Smooth muscle cell (in vitro differentiated cells): ENCODE results near the gene DAPP1. TPM values are rescaled to one million over a fixed set of nuclear protein-coding genes. Genes with fewer than 3 reads are reported as not detected.

Experiments used
- DNase-seq: peaks from one replicate; lab custom pipeline; 2025; ENCODE audit not compliant: unreplicated experiment; lab: John Stamatoyannopoulos, UW
- H2AFZ ChIP-seq: fragments of 200-600 bp; sonication (generic); 2 replicates; pipeline ENCODE4 v1.6.0; 2016; ENCODE audit warnings: antibody characterized with exemption, low read depth, mild to moderate bottlenecking
- H3F3A ChIP-seq: fragments of 200-600 bp; sonication (generic); 2 replicates; pipeline ENCODE4 v1.6.0; 2017; ENCODE audit warnings: antibody characterized with exemption, low read depth
- H3K27ac ChIP-seq: fragments of 200-600 bp; sonication (generic); 2 replicates; pipeline ENCODE4 v1.5.1; 2016; ENCODE audit warnings: low read depth, mild to moderate bottlenecking
- H3K27me3 ChIP-seq: fragments of 200-600 bp; sonication (generic); 2 replicates; pipeline ENCODE4 v1.6.1; 2016; ENCODE audit warnings: low read depth, mild to moderate bottlenecking
- H3K36me3 ChIP-seq: fragments of 200-600 bp; sonication (generic); 2 replicates; pipeline ENCODE4 v1.5.1; 2016; ENCODE audit warnings: low read depth
- H3K4me1 ChIP-seq: fragments of 200-600 bp; sonication (generic); 2 replicates; pipeline ENCODE4 v1.5.1; 2016; ENCODE audit warnings: low read depth
- H3K4me2 ChIP-seq: fragments of 200-600 bp; sonication (generic); 2 replicates; pipeline ENCODE4 v1.6.0; 2016; ENCODE audit warnings: mild to moderate bottlenecking
- H3K4me3 ChIP-seq: fragments of 200-600 bp; sonication (generic); 2 replicates; pipeline ENCODE4 v1.5.1; 2016; ENCODE audit warnings: mild to moderate bottlenecking
- H3K79me2 ChIP-seq: fragments of 200-600 bp; sonication (generic); 2 replicates; pipeline ENCODE4 v1.6.0; 2016; ENCODE audit warnings: low read depth, mild to moderate bottlenecking
- H3K9ac ChIP-seq: fragments of 200-600 bp; sonication (generic); 2 replicates; pipeline ENCODE4 v1.6.0; 2016; ENCODE audit warnings: low read depth
- H3K9me3 ChIP-seq: fragments of 200-600 bp; sonication (generic); replicated peaks from 2 replicates; pipeline ENCODE4 v1.5.1; 2016; ENCODE audit warnings: low read depth
- H4K20me1 ChIP-seq: fragments of 200-600 bp; sonication (generic); 2 replicates; pipeline ENCODE4 v1.6.0; 2016; ENCODE audit warnings: low read depth
- WGBS: methylation state at CpG from one replicate; pipeline ENCODE4 v1.1.7; 2016; ENCODE audit warnings: low lambda C conversion rate; 5-methylcytosine and 5-hydroxymethylcytosine counted together
- polyA plus RNA-seq: library from polyadenylated mRNA; unstranded; fragments of >200 nt; fragmentation: Nextera tagmentation; extraction: Ambion mirVana; gene quantifications from 2 replicates; pipeline ENCODE4 v1.2.1, GENCODE V29; 2016
- total RNA-seq: library from RNA; depleted of rRNA; stranded (reverse); fragments of >200 nt; gene quantifications from 2 replicates; pipeline ENCODE4 v1.2.3, GENCODE V29; 2014
- TF ChIP-seq, protein P1 (sequence below): fragments of 200-600 bp; sonication (generic); IDR thresholded peaks from 2 replicates; pipeline ENCODE4 v1.5.1; 2017; ENCODE audit warnings: borderline replicate concordance, mild to moderate bottlenecking, antibody characterized with exemption; ENCODE audit not compliant: insufficient read depth, poor library complexity, severe bottlenecking

Gene DAPP1
- total and polyA plus RNA-seq, 2 experiments from 2014 or later: 1.0 to 7.9 TPM

DNA sequence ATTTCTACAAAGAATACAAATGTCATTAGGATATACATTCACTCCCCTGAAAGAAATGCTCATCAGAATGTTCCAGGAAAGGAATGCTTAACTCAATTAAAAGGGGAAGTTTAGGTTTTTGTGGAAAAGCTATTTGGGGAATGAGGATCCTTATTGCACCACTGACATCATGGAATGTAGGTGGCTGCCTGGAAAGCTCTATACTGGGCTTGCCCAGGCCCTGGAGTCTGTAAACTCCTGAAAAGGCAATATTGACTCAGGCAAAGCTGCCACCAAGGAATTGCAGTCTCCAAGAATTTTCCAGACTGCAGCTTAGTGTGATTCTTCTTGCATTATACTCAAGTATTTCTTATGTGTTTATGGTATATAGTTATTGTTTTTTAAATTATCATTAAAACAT, 15.7 kb downstream of the DAPP1 start:
- Histone ChIP-seq H4K20me1 (no peaks in the 10 kb centered on the region), H3K4me1 (no peaks in the 10 kb centered on the region), H3F3A (peaks cover 9% of the 10 kb centered on the region), H3K27ac (no peak overlapping the region), H3K9ac (no peak overlapping the region), H3K9me3 (no peaks in the 10 kb centered on the region), H2AFZ (no peak overlapping the region), H3K4me2 (no peak overlapping the region), H3K27me3 (no peaks in the 10 kb centered on the region), H3K79me2 (no peaks in the 10 kb centered on the region), H3K4me3 (no peak overlapping the region), H3K36me3 (no peaks in the 10 kb centered on the region)
- no peak for DNase-seq
- TF ChIP-seq, protein P1, sequence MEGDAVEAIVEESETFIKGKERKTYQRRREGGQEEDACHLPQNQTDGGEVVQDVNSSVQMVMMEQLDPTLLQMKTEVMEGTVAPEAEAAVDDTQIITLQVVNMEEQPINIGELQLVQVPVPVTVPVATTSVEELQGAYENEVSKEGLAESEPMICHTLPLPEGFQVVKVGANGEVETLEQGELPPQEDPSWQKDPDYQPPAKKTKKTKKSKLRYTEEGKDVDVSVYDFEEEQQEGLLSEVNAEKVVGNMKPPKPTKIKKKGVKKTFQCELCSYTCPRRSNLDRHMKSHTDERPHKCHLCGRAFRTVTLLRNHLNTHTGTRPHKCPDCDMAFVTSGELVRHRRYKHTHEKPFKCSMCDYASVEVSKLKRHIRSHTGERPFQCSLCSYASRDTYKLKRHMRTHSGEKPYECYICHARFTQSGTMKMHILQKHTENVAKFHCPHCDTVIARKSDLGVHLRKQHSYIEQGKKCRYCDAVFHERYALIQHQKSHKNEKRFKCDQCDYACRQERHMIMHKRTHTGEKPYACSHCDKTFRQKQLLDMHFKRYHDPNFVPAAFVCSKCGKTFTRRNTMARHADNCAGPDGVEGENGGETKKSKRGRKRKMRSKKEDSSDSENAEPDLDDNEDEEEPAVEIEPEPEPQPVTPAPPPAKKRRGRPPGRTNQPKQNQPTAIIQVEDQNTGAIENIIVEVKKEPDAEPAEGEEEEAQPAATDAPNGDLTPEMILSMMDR: no peak

DNA sequence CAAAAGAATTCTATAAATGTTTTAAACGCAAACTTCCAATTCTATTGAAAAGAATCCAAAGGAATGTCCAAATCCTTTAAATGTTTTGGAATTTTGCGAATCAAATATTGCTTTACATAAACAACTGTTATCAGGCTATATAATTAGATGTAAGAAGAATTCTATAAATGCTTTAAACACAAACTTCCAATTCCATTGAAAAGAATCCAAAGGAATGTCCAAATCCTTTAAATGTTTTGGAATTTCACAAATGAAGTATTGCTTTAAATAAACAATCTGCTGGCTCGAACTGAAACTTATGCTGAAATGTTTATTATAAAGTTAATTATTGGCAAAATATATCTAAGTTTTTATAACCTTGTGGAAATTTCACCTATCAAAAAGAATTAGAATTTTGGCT, 16.1 kb downstream of the DAPP1 start:
- no peak overlapping the region for H2AFZ ChIP-seq
- H3K9ac ChIP-seq: no peak overlapping the region
- H3K4me3 ChIP-seq: no peak overlapping the region
- H3K36me3 ChIP-seq: no peaks in the 10 kb centered on the region
- no peaks in the 10 kb centered on the region for H3K27me3 ChIP-seq
- no peak overlapping the region for H3K27ac ChIP-seq
- no peak overlapping the region for H3K4me2 ChIP-seq
- 79% methylated on average over 3 of the region's 3 CpGs for WGBS
- no peaks in the 10 kb centered on the region for H3K9me3 ChIP-seq
- TF ChIP-seq, protein P1: no peak
- no peak for DNase-seq
- H3K4me1 ChIP-seq: no peaks in the 10 kb centered on the region
- no peaks in the 10 kb centered on the region for H4K20me1 ChIP-seq
- H3K79me2 ChIP-seq: no peaks in the 10 kb centered on the region
- H3F3A ChIP-seq: peaks cover 9% of the 10 kb centered on the region

DNA sequence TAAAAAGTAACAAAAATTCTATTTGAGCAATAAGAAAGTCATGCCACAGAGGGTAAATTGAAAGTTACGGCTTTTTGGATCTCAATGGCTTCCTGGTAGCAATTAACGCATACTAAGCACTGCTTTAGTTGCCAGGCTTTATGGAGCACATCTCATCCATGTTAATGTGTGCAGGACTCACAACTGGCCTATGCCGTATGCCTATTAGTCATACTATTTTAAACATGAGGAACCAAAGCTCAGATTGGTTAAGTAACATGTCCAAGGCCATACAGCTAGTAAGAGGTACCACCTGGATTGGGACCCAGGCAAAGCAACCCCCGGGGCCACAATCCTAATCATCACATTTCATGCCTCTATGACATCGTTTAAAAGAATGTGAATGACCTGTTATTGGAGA, 17.1 kb downstream of the DAPP1 start:
- Histone ChIP-seq H3K36me3 (no peaks in the 10 kb centered on the region), H3K27me3 (no peaks in the 10 kb centered on the region)
- WGBS: 92% methylated on average over 5 of the region's 5 CpGs

DNA sequence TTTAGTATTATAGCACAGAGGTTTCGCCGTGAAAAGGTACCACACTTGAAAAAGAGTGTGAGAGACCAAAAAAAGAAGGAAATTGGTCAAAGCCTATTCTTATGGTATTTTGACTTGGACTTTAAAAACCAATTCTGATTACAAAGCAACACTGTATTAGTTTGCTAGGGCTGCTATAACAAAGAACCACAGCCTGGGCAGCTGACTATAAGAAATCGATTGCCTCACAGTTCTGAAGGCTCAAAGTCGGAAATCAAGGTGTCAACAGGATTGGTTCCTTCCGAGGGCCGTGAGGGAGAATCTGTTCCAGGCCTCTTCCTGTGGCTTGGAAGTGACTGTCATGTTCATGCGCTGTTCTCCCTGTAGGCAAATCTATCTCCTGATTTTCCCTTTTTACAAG, 17.9 kb downstream of the DAPP1 start:
- no peak overlapping the region for H2AFZ ChIP-seq

More for the DNA sequence above, 17.1 kb downstream of the DAPP1 start:
- Histone ChIP-seq H3K4me3 (no peak overlapping the region), H3K4me1 (no peaks in the 10 kb centered on the region), H3K79me2 (no peaks in the 10 kb centered on the region), H2AFZ (no peak overlapping the region), H4K20me1 (no peaks in the 10 kb centered on the region), H3F3A (peaks cover under 1% of the 10 kb centered on the region), H3K9me3 (no peaks in the 10 kb centered on the region), H3K27ac (no peak overlapping the region), H3K4me2 (no peak overlapping the region), H3K9ac (no peak overlapping the region)
- DNase-seq: no peak
- TF ChIP-seq, protein P1: no peak

More for the DNA sequence above, 17.9 kb downstream of the DAPP1 start:
- DNase-seq: no peak
- Histone ChIP-seq H3F3A (no peaks in the 10 kb centered on the region), H3K36me3 (no peaks in the 10 kb centered on the region), H3K79me2 (no peaks in the 10 kb centered on the region), H3K9me3 (no peaks in the 10 kb centered on the region), H3K27ac (no peak overlapping the region), H3K27me3 (no peaks in the 10 kb centered on the region), H3K4me2 (no peak overlapping the region), H3K4me1 (no peaks in the 10 kb centered on the region), H4K20me1 (no peaks in the 10 kb centered on the region), H3K4me3 (no peak overlapping the region), H3K9ac (no peak overlapping the region)
- TF ChIP-seq, protein P1: no peak
- WGBS: 96% methylated on average over 7 of the region's 7 CpGs
